Hepatocyte (in vitro differentiated cells): ENCODE measurements around the gene RPL9. TPM values are rescaled to one million over a fixed set of nuclear protein-coding genes. Genes with fewer than 3 reads are reported as not detected.
"Not testable (repeated sequence)": the region's sequence is repeated elsewhere in the genome, so short reads cannot be mapped to it uniquely, and the experiment has no call there.

Source experiments
- DNase-seq: peaks from one replicate; pipeline ENCODE4 v3.0.0-alpha.2; 2016; ENCODE audit warnings: low spot score
- H2AFZ ChIP-seq: fragments of 200-600 bp; sonication (generic); 2 replicates; pipeline ENCODE4 v1.6.0; 2016; ENCODE audit warnings: antibody characterized with exemption, mild to moderate bottlenecking
- H3K27ac ChIP-seq: fragments of 200-600 bp; sonication (generic); 2 replicates; pipeline ENCODE4 v1.5.1; 2016; ENCODE audit warnings: mild to moderate bottlenecking
- H3K27me3 ChIP-seq: fragments of 200-600 bp; sonication (generic); 2 replicates; pipeline ENCODE4 v1.6.1; 2016
- H3K36me3 ChIP-seq: fragments of 200-600 bp; sonication (generic); replicated peaks from 2 replicates; pipeline ENCODE4 v1.5.1; 2016; ENCODE audit warnings: low read depth; ENCODE audit not compliant: insufficient read depth
- H3K4me1 ChIP-seq: fragments of 200-600 bp; sonication (generic); 2 replicates; pipeline ENCODE4 v1.5.1; 2016; ENCODE audit warnings: mild to moderate bottlenecking, moderate library complexity; ENCODE audit not compliant: insufficient read depth
- H3K4me2 ChIP-seq: fragments of 200-600 bp; sonication (generic); 2 replicates; pipeline ENCODE4 v1.6.0; 2016
- H3K4me3 ChIP-seq: fragments of 200-600 bp; sonication (generic); 2 replicates; pipeline ENCODE4 v1.5.1; 2016; ENCODE audit warnings: mild to moderate bottlenecking
- H3K79me2 ChIP-seq: fragments of 200-600 bp; sonication (generic); 2 replicates; pipeline ENCODE4 v1.6.0; 2017; ENCODE audit warnings: mild to moderate bottlenecking
- H3K9me2 ChIP-seq: fragments of 200-600 bp; sonication (generic); replicated peaks from 2 replicates; pipeline ENCODE4 v1.6.0; 2017; ENCODE audit warnings: mild to moderate bottlenecking; ENCODE audit not compliant: insufficient read depth
- H3K9me3 ChIP-seq: fragments of 200-600 bp; sonication (generic); 2 replicates; pipeline ENCODE4 v1.5.1; 2016; ENCODE audit warnings: low read depth, mild to moderate bottlenecking
- H4K20me1 ChIP-seq: fragments of 200-600 bp; sonication (generic); 2 replicates; pipeline ENCODE4 v1.6.0; 2016; ENCODE audit warnings: mild to moderate bottlenecking; ENCODE audit not compliant: insufficient read depth, poor library complexity, severe bottlenecking
- CTCF ChIP-seq: fragments of 200-600 bp; sonication (generic); IDR thresholded peaks from 2 replicates; pipeline ENCODE4 v1.5.1; 2016; ENCODE audit warnings: antibody characterized with exemption, mild to moderate bottlenecking; ENCODE audit not compliant: poor library complexity
- EZH2 ChIP-seq: fragments of 200-600 bp; sonication (generic); IDR thresholded peaks from 2 replicates; pipeline ENCODE4 v1.6.1; 2016; ENCODE audit warnings: antibody characterized with exemption, mild to moderate bottlenecking, borderline replicate concordance
- EZH2phosphoT487 ChIP-seq: fragments of 200-600 bp; sonication (generic); IDR thresholded peaks from one replicate; pipeline ENCODE4 v1.6.1; 2018; ENCODE audit warnings: antibody characterized with exemption, mild to moderate bottlenecking, low read depth, moderate library complexity; ENCODE audit not compliant: unreplicated experiment, severe bottlenecking
- WGBS: methylation state at CpG from one replicate; pipeline ENCODE4 v1.1.6; 2016; ENCODE audit warnings: low lambda C conversion rate; ENCODE audit errors: missing lambda C conversion rate; 5-methylcytosine and 5-hydroxymethylcytosine counted together
- polyA plus RNA-seq: library from polyadenylated mRNA; unstranded; fragments of >200 nt; fragmentation: Nextera tagmentation; extraction: Ambion mirVana; gene quantifications from 2 replicates; pipeline ENCODE4 v1.2.1, GENCODE V29; 2016
- total RNA-seq: library from RNA; depleted of rRNA; stranded (reverse); fragments of >200 nt; gene quantifications from 2 replicates; pipeline ENCODE4 v1.2.3, GENCODE V29; 2014

Gene RPL9
- total and polyA plus RNA-seq, 2 experiments from 2014 or later, result 475 to 2,831 TPM

DNA sequence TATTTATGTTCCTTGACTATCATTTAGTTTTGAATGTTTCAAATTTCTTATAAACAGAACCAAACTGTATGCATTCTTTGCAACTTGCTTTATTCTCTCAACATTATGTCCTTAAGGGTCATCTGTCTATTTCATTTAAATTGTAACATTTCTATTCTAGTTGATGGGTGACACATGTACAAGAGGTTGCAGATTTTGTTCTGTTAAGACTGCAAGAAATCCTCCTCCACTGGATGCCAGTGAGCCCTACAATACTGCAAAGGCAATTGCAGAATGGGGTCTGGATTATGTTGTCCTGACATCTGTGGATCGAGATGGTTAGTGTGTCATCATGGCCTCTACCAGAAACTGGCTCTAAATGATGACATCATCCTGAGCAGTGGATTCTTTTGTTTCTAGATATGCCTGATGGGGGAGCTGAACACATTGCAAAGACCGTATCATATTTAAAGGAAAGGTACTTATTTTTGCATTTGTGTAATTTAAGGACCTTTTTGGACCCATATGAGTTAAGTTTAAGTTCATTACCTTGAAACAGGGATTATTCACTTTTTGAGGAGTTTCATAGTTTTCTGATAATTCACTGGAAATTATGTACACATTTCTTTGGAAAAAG lies 6.3 kb upstream of the RPL9 start:
- Histone ChIP-seq H3K27me3 (no peaks in the 10 kb centered on the region), H3K9me2 (no peaks in the 10 kb centered on the region), H3K27ac (peak overlapping the region; percentile 62), H4K20me1 (no peaks in the 10 kb centered on the region), H3K9me3 (no peaks in the 10 kb centered on the region), H3K4me1 (peaks cover under 1% of the 10 kb centered on the region), H3K36me3 (no peaks in the 10 kb centered on the region), H3K79me2 (peaks cover 18% of the 10 kb centered on the region), H3K4me2 (no peak overlapping the region), H2AFZ (no peak overlapping the region), H3K4me3 (no peak overlapping the region)
- WGBS, result 38% methylated on average over 2 of the region's 2 CpGs
- no peak for TF ChIP-seq CTCF
- TF ChIP-seq EZH2phosphoT487, result no peak
- TF ChIP-seq EZH2, result no peak
- peak; percentile 76 for DNase-seq

DNA sequence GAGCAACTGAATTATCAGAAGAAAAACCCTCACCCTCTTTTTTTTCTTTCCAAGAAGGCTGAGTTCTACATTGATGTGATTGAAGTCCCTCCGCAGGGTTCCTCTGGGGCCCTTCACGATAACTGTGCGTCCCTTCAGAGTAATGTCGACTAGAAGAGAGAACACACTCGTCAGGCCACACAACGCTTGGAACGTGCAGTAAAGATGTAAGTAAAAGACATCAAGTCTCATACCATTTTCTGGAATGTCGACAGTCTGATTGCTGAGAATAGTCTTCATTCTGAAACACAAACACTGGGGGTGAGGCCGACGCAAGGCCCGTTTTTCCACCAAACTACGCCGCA lies 589 bp downstream of the RPL9 start:
- H3K27me3 ChIP-seq, H3K9me2 ChIP-seq, H3K9me3 ChIP-seq, H3K36me3 ChIP-seq, DNase-seq: not testable (repeated sequence)
- peak overlapping the region; percentile 85 for H3K4me2 ChIP-seq
- peaks cover 60% of the 10 kb centered on the region for H3K79me2 ChIP-seq
- H2AFZ ChIP-seq, result peak overlapping the region; percentile 53
- H3K4me3 ChIP-seq, result peak overlapping the region; percentile 68
- 2% methylated on average over 13 of the region's 13 CpGs for WGBS
- H3K4me1 ChIP-seq, result peaks cover 14% of the 10 kb centered on the region
- H4K20me1 ChIP-seq, result peaks cover 41% of the 10 kb centered on the region
- H3K27ac ChIP-seq, result peak overlapping the region; percentile 97

DNA sequence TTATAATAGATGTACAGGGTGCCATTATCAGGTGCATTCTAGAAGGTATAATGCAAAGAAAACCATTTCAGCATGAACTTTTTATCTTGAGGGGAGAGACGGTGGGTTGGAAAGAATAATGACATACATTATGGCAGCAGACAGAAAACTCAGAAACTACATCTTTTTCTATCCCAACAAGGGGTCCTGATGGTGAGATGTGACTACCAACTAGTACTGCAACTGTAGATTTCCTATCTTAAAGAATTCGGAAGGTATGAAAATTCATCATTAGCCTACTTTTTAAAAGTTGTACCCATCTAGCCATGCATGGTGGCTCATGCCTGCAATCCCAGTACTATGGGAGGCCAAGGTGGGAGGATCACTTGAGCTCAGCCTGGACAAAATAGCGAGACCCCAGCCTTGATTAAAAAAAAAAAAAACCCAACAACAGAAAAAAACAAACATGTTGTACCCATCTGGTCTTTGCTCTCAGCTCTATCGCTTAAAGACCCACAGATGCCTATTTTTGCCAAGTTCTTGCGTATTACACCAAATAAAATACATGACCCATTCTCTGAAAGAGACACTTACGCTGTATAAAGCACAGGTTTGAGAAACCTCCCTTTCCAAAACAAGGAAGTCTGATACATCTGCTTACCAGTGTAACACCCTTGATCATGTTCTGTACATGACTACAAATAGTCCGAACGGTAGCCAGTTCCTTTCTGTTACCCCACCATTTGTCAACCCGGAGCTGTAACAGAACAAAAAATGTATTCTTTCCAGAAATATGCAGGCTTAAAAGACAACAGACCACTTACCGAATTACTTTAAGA lies 1.6 kb downstream of the RPL9 start:
- 74% methylated on average over 10 of the region's 10 CpGs for WGBS
- Histone ChIP-seq H3K4me1 (peaks cover 14% of the 10 kb centered on the region), H4K20me1 (peaks cover 46% of the 10 kb centered on the region), H3K27me3 (no peaks in the 10 kb centered on the region), H3K4me2 (peak overlapping the region; percentile 85), H3K4me3 (peak overlapping the region; percentile 68), H3K9me2 (no peaks in the 10 kb centered on the region), H2AFZ (no peak overlapping the region), H3K36me3 (peaks cover 8% of the 10 kb centered on the region), H3K79me2 (peaks cover 60% of the 10 kb centered on the region), H3K9me3 (no peaks in the 10 kb centered on the region), H3K27ac (peak overlapping the region; percentile 97)
- no peak for DNase-seq
- no peak for TF ChIP-seq EZH2
- no peak for TF ChIP-seq EZH2phosphoT487
- no peak for TF ChIP-seq CTCF

GRCh38 chr4:39455486-39455885 lies 3.2 kb downstream of the RPL9 start:
- Histone ChIP-seq H3K27ac (no peak overlapping the region), H3K4me1 (peaks cover 14% of the 10 kb centered on the region), H3K36me3 (peaks cover 8% of the 10 kb centered on the region), H3K27me3 (no peaks in the 10 kb centered on the region), H4K20me1 (peaks cover 46% of the 10 kb centered on the region), H3K4me2 (peak overlapping the region; percentile 2), H3K9me2 (no peaks in the 10 kb centered on the region), H3K79me2 (peaks cover 43% of the 10 kb centered on the region), H3K4me3 (no peak overlapping the region), H2AFZ (no peak overlapping the region), H3K9me3 (no peaks in the 10 kb centered on the region)
- TF ChIP-seq CTCF (no peak), EZH2phosphoT487 (no peak), EZH2 (no peak)
- WGBS, result 95% methylated on average over 6 of the region's 6 CpGs
- no peak for DNase-seq
